ENCODE results near the gene PCED1A.

DNA sequence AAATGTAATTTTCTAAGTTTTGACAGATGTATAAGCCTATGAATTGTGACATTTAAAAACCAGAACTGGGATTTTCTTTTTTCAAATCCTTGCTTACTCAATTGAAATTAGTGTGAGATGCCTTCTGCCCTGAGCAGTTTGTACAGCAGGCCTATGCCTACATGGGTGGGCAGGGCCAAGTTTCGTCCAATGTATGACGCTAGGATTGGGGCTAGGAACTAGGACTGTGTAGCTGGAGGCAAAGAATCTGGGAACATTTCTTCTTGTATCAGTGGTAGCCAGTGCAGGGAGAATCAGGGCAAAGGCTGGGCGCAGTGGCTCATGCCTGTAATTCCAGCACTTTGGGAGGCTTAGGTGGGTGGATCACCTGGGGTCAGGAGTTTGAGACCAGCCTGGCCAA is 28.9 kb upstream of the PCED1A start:
- TF ChIP-seq, protein P1, sequence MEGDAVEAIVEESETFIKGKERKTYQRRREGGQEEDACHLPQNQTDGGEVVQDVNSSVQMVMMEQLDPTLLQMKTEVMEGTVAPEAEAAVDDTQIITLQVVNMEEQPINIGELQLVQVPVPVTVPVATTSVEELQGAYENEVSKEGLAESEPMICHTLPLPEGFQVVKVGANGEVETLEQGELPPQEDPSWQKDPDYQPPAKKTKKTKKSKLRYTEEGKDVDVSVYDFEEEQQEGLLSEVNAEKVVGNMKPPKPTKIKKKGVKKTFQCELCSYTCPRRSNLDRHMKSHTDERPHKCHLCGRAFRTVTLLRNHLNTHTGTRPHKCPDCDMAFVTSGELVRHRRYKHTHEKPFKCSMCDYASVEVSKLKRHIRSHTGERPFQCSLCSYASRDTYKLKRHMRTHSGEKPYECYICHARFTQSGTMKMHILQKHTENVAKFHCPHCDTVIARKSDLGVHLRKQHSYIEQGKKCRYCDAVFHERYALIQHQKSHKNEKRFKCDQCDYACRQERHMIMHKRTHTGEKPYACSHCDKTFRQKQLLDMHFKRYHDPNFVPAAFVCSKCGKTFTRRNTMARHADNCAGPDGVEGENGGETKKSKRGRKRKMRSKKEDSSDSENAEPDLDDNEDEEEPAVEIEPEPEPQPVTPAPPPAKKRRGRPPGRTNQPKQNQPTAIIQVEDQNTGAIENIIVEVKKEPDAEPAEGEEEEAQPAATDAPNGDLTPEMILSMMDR (IDR thresholded peaks at IDR 0.05) = no peak
- TF ChIP-seq POLR2AphosphoS5 (IDR thresholded peaks at IDR 0.05) (no peak), EP300 (IDR thresholded peaks at IDR 0.05) (no peak)
